ENCODE data around the gene ALDH5A1. TPM values are rescaled to one million over a fixed set of nuclear protein-coding genes. Genes with fewer than 3 reads are reported as not detected.
A peak's percentile ranks its signal among the peaks of the same experiment; 100 is the strongest.

Gene ALDH5A1
- total RNA-seq, 1 donor from 2014 or later = 14.2 TPM

DNA sequence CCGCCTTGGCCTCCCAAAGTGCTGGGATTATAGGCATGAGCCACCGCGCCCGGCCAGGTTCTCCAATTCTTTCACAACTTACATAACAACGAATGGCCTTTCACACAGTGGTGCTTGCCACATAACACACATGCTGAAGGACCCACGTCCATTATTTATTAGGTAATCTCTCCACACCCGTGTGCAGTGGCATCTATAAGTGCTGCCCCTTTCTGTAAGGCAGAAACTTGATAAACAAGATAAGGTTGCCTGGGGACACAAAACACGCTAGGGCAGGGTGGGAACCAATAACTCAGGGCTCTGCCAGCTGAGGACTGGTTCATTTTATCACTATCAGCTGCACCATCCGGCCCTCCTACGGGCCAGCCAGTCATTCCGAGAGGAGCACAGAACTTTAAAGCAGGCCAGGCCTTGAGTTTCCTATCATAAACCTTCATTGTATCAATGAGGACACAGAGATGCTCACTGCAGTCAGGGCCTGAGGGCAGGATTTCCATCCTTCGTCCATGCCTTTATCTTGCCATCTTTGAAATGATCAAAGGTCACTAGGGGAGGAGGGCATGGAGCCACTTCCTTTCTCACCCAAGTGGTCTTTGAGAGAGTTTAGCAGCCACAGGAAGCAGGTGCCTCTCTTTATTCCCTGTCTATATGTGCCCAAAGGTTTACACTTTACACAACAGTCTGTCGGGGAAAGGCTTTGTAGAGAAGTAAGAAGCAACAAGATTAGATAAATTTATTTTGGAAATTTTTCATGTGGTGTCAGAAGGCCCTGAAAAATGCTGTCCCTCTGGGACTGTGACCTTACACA lies 43.0 kb upstream of the ALDH5A1 start:
- DNase-seq (ENCODE audit: extremely low spot score in 2 of 2) = no peak

DNA sequence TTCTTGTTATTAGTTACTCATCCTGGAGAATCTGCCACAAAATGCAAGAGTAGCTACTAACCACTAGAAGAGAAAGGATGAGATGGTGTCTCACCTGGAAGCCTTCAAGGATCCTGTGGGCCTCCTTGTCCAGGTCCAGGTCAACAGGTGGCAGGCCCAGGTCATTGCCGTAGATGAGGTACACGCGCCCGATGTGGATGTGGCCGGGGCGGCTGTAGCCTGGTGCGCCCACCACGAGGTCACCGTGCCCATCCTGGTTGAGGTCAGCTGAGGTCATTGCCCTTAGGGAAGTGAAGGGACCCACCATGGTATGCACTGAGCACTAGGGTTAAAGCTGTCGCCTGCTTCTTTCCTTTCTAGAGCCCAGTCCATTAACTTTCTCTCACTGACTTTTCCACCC lies 40.8 kb upstream of the ALDH5A1 start:
- TF ChIP-seq POLR2A (IDR thresholded peaks at IDR 0.05) (no peak), POLR2AphosphoS5 (IDR thresholded peaks at IDR 0.05; ENCODE audit: insufficient read depth in 1 of 2, low read depth in 1 of 2) (no peak)
- TF ChIP-seq, protein P1, sequence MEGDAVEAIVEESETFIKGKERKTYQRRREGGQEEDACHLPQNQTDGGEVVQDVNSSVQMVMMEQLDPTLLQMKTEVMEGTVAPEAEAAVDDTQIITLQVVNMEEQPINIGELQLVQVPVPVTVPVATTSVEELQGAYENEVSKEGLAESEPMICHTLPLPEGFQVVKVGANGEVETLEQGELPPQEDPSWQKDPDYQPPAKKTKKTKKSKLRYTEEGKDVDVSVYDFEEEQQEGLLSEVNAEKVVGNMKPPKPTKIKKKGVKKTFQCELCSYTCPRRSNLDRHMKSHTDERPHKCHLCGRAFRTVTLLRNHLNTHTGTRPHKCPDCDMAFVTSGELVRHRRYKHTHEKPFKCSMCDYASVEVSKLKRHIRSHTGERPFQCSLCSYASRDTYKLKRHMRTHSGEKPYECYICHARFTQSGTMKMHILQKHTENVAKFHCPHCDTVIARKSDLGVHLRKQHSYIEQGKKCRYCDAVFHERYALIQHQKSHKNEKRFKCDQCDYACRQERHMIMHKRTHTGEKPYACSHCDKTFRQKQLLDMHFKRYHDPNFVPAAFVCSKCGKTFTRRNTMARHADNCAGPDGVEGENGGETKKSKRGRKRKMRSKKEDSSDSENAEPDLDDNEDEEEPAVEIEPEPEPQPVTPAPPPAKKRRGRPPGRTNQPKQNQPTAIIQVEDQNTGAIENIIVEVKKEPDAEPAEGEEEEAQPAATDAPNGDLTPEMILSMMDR (IDR thresholded peaks at IDR 0.05) = no peak
- H3K36me3 ChIP-seq = no peaks in the 10 kb centered on the region
- no peaks in the 10 kb centered on the region for H3K4me1 ChIP-seq
- no peak overlapping the region for H3K27ac ChIP-seq
- intact Hi-C loops (cut with DNase I) = no loop called here
- no peak for DNase-seq (ENCODE audit: extremely low spot score in 2 of 2)
- H3K9me3 ChIP-seq = no peaks in the 10 kb centered on the region
- no peak overlapping the region for H3K4me3 ChIP-seq
- no peaks in the 10 kb centered on the region for H3K27me3 ChIP-seq

More for the DNA sequence above, 43.0 kb upstream of the ALDH5A1 start:
- Histone ChIP-seq H3K9me3 (no peaks in the 10 kb centered on the region), H3K4me3 (no peak overlapping the region), H3K27me3 (no peaks in the 10 kb centered on the region), H3K36me3 (no peaks in the 10 kb centered on the region), H3K27ac (no peak overlapping the region), H3K4me1 (no peaks in the 10 kb centered on the region)
- intact Hi-C loops (cut with DNase I) = no loop called here
- TF ChIP-seq POLR2A (IDR thresholded peaks at IDR 0.05) = no peak
- no peak for TF ChIP-seq POLR2AphosphoS5 (IDR thresholded peaks at IDR 0.05; ENCODE audit: insufficient read depth in 1 of 2, low read depth in 1 of 2)
- TF ChIP-seq, protein P1 (IDR thresholded peaks at IDR 0.05) = no peak

DNA sequence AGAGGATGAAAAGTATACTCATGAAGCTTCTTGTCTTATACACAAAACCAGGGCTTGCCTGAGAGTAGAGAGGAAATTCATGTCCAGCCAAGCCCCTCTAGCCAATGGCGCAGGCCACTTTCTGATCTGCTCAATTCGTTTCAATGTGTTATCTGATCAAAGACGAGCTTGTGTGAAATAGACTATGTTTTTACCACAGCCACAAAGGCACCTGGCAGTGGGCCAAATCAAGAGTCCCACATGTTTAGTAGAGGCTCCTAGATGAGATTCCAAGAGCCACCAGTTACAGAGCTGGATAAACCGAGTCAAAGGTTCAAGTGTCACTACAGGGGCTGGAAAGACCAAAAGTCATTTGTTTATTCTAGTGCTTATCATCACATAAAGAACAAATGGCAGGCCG lies 40.3 kb upstream of the ALDH5A1 start:
- Histone ChIP-seq H3K27me3 (no peaks in the 10 kb centered on the region), H3K27ac (no peak overlapping the region), H3K36me3 (no peaks in the 10 kb centered on the region), H3K9me3 (no peaks in the 10 kb centered on the region), H3K4me1 (no peaks in the 10 kb centered on the region), H3K4me3 (no peak overlapping the region)
- intact Hi-C loops (cut with DNase I) = no loop called here
- no peak for TF ChIP-seq POLR2A (IDR thresholded peaks at IDR 0.05)
- DNase-seq (ENCODE audit: extremely low spot score in 2 of 2) = no peak

DNA sequence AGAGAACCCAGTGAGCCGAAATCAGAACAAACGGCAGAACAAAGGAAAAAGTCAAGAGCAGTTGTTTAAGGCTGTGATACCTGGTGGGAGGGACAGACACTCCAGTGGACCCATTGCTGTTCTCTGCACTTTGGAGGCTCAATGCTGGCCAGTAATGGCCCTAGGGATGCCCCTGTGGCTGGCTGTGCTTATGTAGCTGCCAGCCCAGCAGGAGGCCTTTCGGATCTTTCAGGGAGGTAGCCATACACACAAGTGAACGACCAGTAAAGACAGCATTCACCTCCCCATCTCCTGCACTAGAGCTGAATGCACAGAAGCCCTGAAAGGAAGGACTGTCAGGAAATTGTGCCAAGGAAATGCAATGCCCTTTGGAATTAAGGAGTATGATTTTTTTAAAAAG lies 39.7 kb upstream of the ALDH5A1 start:
- no peak overlapping the region for H3K27ac ChIP-seq
- H3K4me1 ChIP-seq = no peaks in the 10 kb centered on the region
- H3K27me3 ChIP-seq = no peaks in the 10 kb centered on the region
- no peak for DNase-seq (ENCODE audit: extremely low spot score in 2 of 2)
- H3K36me3 ChIP-seq = no peaks in the 10 kb centered on the region
- intact Hi-C loops (cut with DNase I) = no loop called here
- TF ChIP-seq POLR2A (IDR thresholded peaks at IDR 0.05) (no peak), POLR2AphosphoS5 (IDR thresholded peaks at IDR 0.05; ENCODE audit: insufficient read depth in 1 of 2, low read depth in 1 of 2) (no peak)
- TF ChIP-seq, protein P1 (IDR thresholded peaks at IDR 0.05) = no peak
- no peak overlapping the region for H3K4me3 ChIP-seq
- H3K9me3 ChIP-seq = no peaks in the 10 kb centered on the region

DNA sequence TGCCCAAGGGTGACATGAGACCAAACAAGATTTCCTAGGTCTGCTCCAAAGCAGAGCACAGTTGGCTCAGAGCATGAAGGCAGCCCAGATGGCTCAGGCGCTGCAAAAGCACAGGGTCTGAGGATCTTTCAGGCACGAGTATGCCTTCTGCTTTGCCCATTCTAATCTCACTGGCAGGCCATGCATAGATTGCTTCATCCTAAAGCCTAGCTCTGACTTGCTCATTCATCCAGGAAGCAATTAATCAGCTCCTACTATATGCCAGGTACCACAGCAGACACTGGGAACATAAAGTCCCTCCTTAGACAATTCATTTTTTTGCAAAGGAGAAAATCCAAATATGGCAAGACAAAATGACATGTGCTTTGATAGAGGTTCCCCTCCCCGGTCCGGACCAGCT lies 36.6 kb upstream of the ALDH5A1 start:
- H3K4me1 ChIP-seq = no peaks in the 10 kb centered on the region
- DNase-seq (ENCODE audit: extremely low spot score in 2 of 2) = no peak
- intact Hi-C loops (cut with DNase I) = no loop called here
- H3K27ac ChIP-seq = no peak overlapping the region
- no peaks in the 10 kb centered on the region for H3K36me3 ChIP-seq
- no peak overlapping the region for H3K4me3 ChIP-seq
- TF ChIP-seq, protein P1 (IDR thresholded peaks at IDR 0.05) = no peak
- TF ChIP-seq POLR2AphosphoS5 (IDR thresholded peaks at IDR 0.05; ENCODE audit: insufficient read depth in 1 of 2, low read depth in 1 of 2) (peak in 1 of 2 donors; percentile 60), POLR2A (IDR thresholded peaks at IDR 0.05) (no peak)
- no peaks in the 10 kb centered on the region for H3K27me3 ChIP-seq
- H3K9me3 ChIP-seq = no peaks in the 10 kb centered on the region
